HG02571 (cell line): ENCODE measurements around the gene ADNP.
"Not testable (repeated sequence)": the region's sequence is repeated elsewhere in the genome, so short reads cannot be mapped to it uniquely, and the experiment has no call there.

Experiments
- ATAC-seq: cut with Tn5 transposase; IDR thresholded peaks from one replicate; pipeline ENCODE4 v1.9.1; 2021; ENCODE audit warnings: mild to moderate bottlenecking, moderate library complexity; ENCODE audit not compliant: unreplicated experiment

Gene ADNP

GRCh38 chr20:50903353-50904051 lies 27.7 kb downstream of the ADNP start:
- ATAC-seq = no peak

GRCh38 chr20:50901301-50901700 lies 29.9 kb downstream of the ADNP start:
- ATAC-seq = no peak

GRCh38 chr20:50900261-50900660 lies 31.0 kb downstream of the ADNP start:
- no peak for ATAC-seq

- ATAC-seq = no peak
These were observed 32.8 kb downstream of the ADNP start for GRCh38 chr20:50898475-50898874.

GRCh38 chr20:50895111-50895830 lies 36.0 kb downstream of the ADNP start:
- ATAC-seq = no peak

- ATAC-seq = no peak
These were observed 37.6 kb downstream of the ADNP start for GRCh38 chr20:50893620-50894019.

- no peak for ATAC-seq
These were observed 38.8 kb downstream of the ADNP start for GRCh38 chr20:50892394-50892793.

GRCh38 chr20:50891138-50891537 lies 40.1 kb downstream of the ADNP start:
- no peak for ATAC-seq

- no peak for ATAC-seq
These were observed 43.7 kb downstream of the ADNP start for GRCh38 chr20:50887576-50887975.

GRCh38 chr20:50886184-50886790 lies 45.0 kb downstream of the ADNP start:
- no peak for ATAC-seq

GRCh38 chr20:50885781-50886180 lies 45.5 kb downstream of the ADNP start:
- no peak for ATAC-seq

- no peak for ATAC-seq
These were observed 46.2 kb downstream of the ADNP start for GRCh38 chr20:50885068-50885467.

GRCh38 chr20:50883856-50884255 lies 47.4 kb downstream of the ADNP start:
- ATAC-seq = no peak

- ATAC-seq = not testable (repeated sequence)
These were observed 49.3 kb downstream of the ADNP start for GRCh38 chr20:50881759-50882424.

GRCh38 chr20:50879649-50880550 lies 51.3 kb downstream of the ADNP start:
- ATAC-seq = no peak

- ATAC-seq = no peak
These were observed 53.9 kb downstream of the ADNP start for GRCh38 chr20:50877232-50877743.

- ATAC-seq = no peak
These were observed 54.4 kb downstream of the ADNP start for GRCh38 chr20:50876816-50877215.

GRCh38 chr20:50876063-50876685 lies 55.1 kb downstream of the ADNP start:
- ATAC-seq = no peak

GRCh38 chr20:50874758-50875665 lies 56.2 kb downstream of the ADNP start:
- no peak for ATAC-seq
